HCT116 (cell line): Measurements from ENCODE around the gene SLC4A2. TPM values are rescaled to one million over a fixed set of nuclear protein-coding genes. Genes with fewer than 3 reads are reported as not detected.
A peak's percentile ranks its signal among the peaks of the same experiment; 100 is the strongest.
"Not testable (repeated sequence)": the region's sequence is repeated elsewhere in the genome, so short reads cannot be mapped to it uniquely, and the experiment has no call there.

Experiments used
- ATAC-seq: fragments of 200-7000 bp; cut with Tn5 transposase; 2 replicates; pipeline ENCODE4 v1.9.1; 2020; ENCODE audit warnings: mild to moderate bottlenecking, moderate library complexity
- BruUV-seq: library from RNA; stranded (reverse); fragments of 400-500 nt; replicated peaks from 2 replicates; lab custom pipeline; 2021; lab: Mats Ljungman, UMichigan
- CTCF ChIA-PET: fragments of 300-600 bp; sonication (Branson Sonifier 250); formaldehyde crosslinking; loops from one replicate; lab custom pipeline; 2021; ENCODE audit warnings: antibody characterized with exemption; lab: Charles Lee
- POLR2A ChIA-PET: fragments of 300-600, 350-600 bp; sonication (Branson Sonifier 250); formaldehyde crosslinking; loops from one replicate; lab custom pipeline; 2021; ENCODE audit warnings: antibody characterized with exemption; lab: Charles Lee
- RAD21 ChIA-PET, 2 experiments: fragments of 300-600 bp; sonication (Branson Sonifier 250); formaldehyde crosslinking; loops; one replicate each; lab custom pipeline; 2023; ENCODE audit warnings: low total read pairs in 2 of 2; ENCODE audit not compliant: uncharacterized antibody in 2 of 2, unreplicated experiment in 2 of 2, low non-redundant PET in 1 of 2; lab: Charles Lee
- DNase-seq: peaks from one replicate; pipeline ENCODE4 v3.0.0-alpha.2; 2010; ENCODE audit warnings: low read depth, low spot score
- H2AFZ ChIP-seq: fragments of 200-600 bp; shearing (Covaris generic), sonication (generic); 2 replicates; pipeline ENCODE4 v1.6.1; 2017; ENCODE audit warnings: low read depth, mixed run types, mixed read lengths, antibody characterized with exemption, low read length; ENCODE audit not compliant: poor library complexity, severe bottlenecking
- H3K27ac ChIP-seq: 2 replicates; pipeline ENCODE4 v1.5.1; 2012; ENCODE audit warnings: low read depth, low read length
- H3K27me3 ChIP-seq: fragments of 200-600 bp; sonication (generic); 2 replicates; pipeline ENCODE4 v1.6.1; 2016; ENCODE audit warnings: mixed run types, low read length, mixed read lengths; ENCODE audit not compliant: insufficient read depth
- H3K36me3 ChIP-seq, 2 experiments: fragments of 200-500 bp in 1 of 2; fragments of 200-600 bp in 1 of 2; sonication (Bioruptor generic) in 1 of 2; sonication (generic) in 1 of 2; 2 replicates each; pipeline versions ENCODE4 v1.5.1 to v1.6.1; 2014 to 2016; ENCODE audit warnings: low read length in 2 of 2, inconsistent platforms in 1 of 2, mixed read lengths in 1 of 2, mixed run types in 1 of 2; ENCODE audit not compliant: insufficient read depth in 2 of 2, control insufficient read depth in 1 of 2
- H3K4me1 ChIP-seq, 2 experiments: fragments of 200-600 bp in 1 of 2; sonication (generic) in 1 of 2; 2 replicates each; pipeline versions ENCODE4 v1.5.1 to v1.6.1; 2012 to 2017; ENCODE audit warnings: low read length in 2 of 2, inconsistent platforms in 1 of 2, mild to moderate bottlenecking in 1 of 2, mixed read lengths in 1 of 2, mixed run types in 1 of 2, moderate library complexity in 1 of 2; ENCODE audit not compliant: insufficient read depth in 2 of 2, control insufficient read depth in 1 of 2
- H3K4me2 ChIP-seq: fragments of 200-600 bp; sonication (generic); 2 replicates; pipeline ENCODE4 v1.6.1; 2017; ENCODE audit warnings: mixed run types, low read length, mixed read lengths
- H3K4me3 ChIP-seq, 2 experiments: fragments of 200-600 bp in 1 of 2; sonication (generic) in 1 of 2; replicated peaks in 1 of 2; 2 replicates each; pipeline ENCODE4 v1.5.1; 2011 to 2016; ENCODE audit warnings: low read length in 2 of 2, control low read depth in 1 of 2, low read depth in 1 of 2, mild to moderate bottlenecking in 1 of 2, mixed read lengths in 1 of 2, mixed run types in 1 of 2
- H3K79me2 ChIP-seq: fragments of 200-600 bp; sonication (generic); 2 replicates; pipeline ENCODE4 v1.6.1; 2017; ENCODE audit warnings: mild to moderate bottlenecking, mixed run types, low read length, moderate library complexity, mixed read lengths; ENCODE audit not compliant: insufficient read depth
- H3K9ac ChIP-seq: fragments of 200-600 bp; sonication (generic); 2 replicates; pipeline ENCODE4 v1.6.1; 2016; ENCODE audit warnings: low read length, mixed read lengths
- H3K9me2 ChIP-seq: fragments of 200-600 bp; sonication (generic), shearing (Covaris generic); 2 replicates; pipeline ENCODE4 v1.6.1; 2017; ENCODE audit warnings: mixed run types, mild to moderate bottlenecking, moderate library complexity; ENCODE audit not compliant: insufficient read depth
- H3K9me3 ChIP-seq, 2 experiments: fragments of 200-500 bp in 1 of 2; fragments of 200-600 bp in 1 of 2; sonication (Bioruptor generic) in 1 of 2; sonication (generic) in 1 of 2; 2 replicates each; pipeline ENCODE4 v1.6.1; 2014 to 2017; ENCODE audit warnings: low read length in 2 of 2, mixed read lengths in 2 of 2, inconsistent platforms in 1 of 2, low read depth in 1 of 2, mild to moderate bottlenecking in 1 of 2, mixed run types in 1 of 2, moderate library complexity in 1 of 2; ENCODE audit not compliant: control insufficient read depth in 1 of 2, insufficient read depth in 1 of 2
- H4K20me1 ChIP-seq: fragments of 200-600 bp; sonication (generic), shearing (Covaris generic); 2 replicates; pipeline ENCODE4 v1.6.1; 2017; ENCODE audit warnings: mixed run types, mild to moderate bottlenecking, moderate library complexity; ENCODE audit not compliant: insufficient read depth
- CTCF ChIP-seq, 3 experiments: fragments of 200-600 bp in 1 of 3; sonication (generic) in 1 of 3; IDR thresholded peaks in 2 of 3; conservative IDR thresholded peaks in 1 of 3; 2 replicates each; pipeline ENCODE4 v1.5.1; 2012 to 2017; ENCODE audit warnings: low read depth in 2 of 3, low read length in 2 of 3, antibody characterized with exemption in 1 of 3, borderline replicate concordance in 1 of 3, control low read depth in 1 of 3, mild to moderate bottlenecking in 1 of 3, mixed read lengths in 1 of 3, mixed run types in 1 of 3, moderate library complexity in 1 of 3; ENCODE audit not compliant: insufficient read depth in 1 of 3
- EGR1 ChIP-seq: IDR thresholded peaks from 2 replicates; pipeline ENCODE4 v1.6.1; 2012; ENCODE audit warnings: low read depth
- ELF1 ChIP-seq: IDR thresholded peaks from 2 replicates; pipeline ENCODE4 v1.6.1; 2012; ENCODE audit warnings: low read depth, borderline replicate concordance
- EZH2phosphoT487 ChIP-seq: fragments of 200-600 bp; IDR thresholded peaks from 2 replicates; pipeline ENCODE4 v1.6.1; 2018; ENCODE audit warnings: antibody characterized with exemption, borderline replicate concordance
- POLR2A ChIP-seq: IDR thresholded peaks from 2 replicates; pipeline ENCODE4 v1.7.0; 2011; ENCODE audit warnings: borderline replicate concordance; ENCODE audit not compliant: insufficient read depth, insufficient read length; ENCODE audit errors: extremely low read depth
- RAD21 ChIP-seq: IDR thresholded peaks from 2 replicates; pipeline ENCODE4 v1.6.1; 2012; ENCODE audit warnings: low read depth, mild to moderate bottlenecking
- REST ChIP-seq: IDR thresholded peaks from 2 replicates; pipeline ENCODE4 v1.6.1; 2012; ENCODE audit warnings: low read depth
- SIN3A ChIP-seq: IDR thresholded peaks from 2 replicates; pipeline ENCODE4 v1.6.1; 2012; ENCODE audit warnings: low read depth
- SRF ChIP-seq: IDR thresholded peaks from 2 replicates; pipeline ENCODE4 v1.6.1; 2012; ENCODE audit warnings: low read depth
- TCF7L2 ChIP-seq: IDR thresholded peaks from 2 replicates; pipeline ENCODE4 v1.7.0; 2011; ENCODE audit warnings: borderline replicate concordance, inconsistent platforms; ENCODE audit not compliant: insufficient read depth, insufficient read length; ENCODE audit errors: extremely low read depth
- ZFX ChIP-seq: fragments of 450-650 bp; IDR thresholded peaks from 2 replicates; pipeline ENCODE4 v1.6.1; 2017
- ZNF274 ChIP-seq: fragments of 200-500 bp; sonication (Bioruptor generic); IDR thresholded peaks from 2 replicates; pipeline ENCODE4 v1.6.1; 2014; ENCODE audit warnings: mild to moderate bottlenecking, low read depth, low read length, inconsistent platforms
- intact Hi-C: fragments of 100-400 bp; cut with micrococcal nuclease; formaldehyde crosslinking; loops from 2 replicates; pipeline ENCODE4 v1.10.0; 2022
- total RNA-seq: library from RNA; stranded (reverse); gene quantifications from one replicate; pipeline ENCODE4 v1.2.1, GENCODE V29; 2021; ENCODE audit not compliant: unreplicated experiment

The SLC4A2 gene
- total RNA-seq, 1 experiment from 2014 or later, result 240 TPM

- H3K4me1 ChIP-seq, result peaks cover 6 to 54% of the 10 kb centered on the region in 2 experiments
- H3K79me2 ChIP-seq, result peaks cover 6% of the 10 kb centered on the region
- H3K36me3 ChIP-seq, result no peaks in the 10 kb centered on the region
- no peaks in the 10 kb centered on the region for H4K20me1 ChIP-seq
- peak overlapping the region; percentile 80 for H3K4me2 ChIP-seq
- no peaks in the 10 kb centered on the region for H3K9me2 ChIP-seq
- CTCF ChIA-PET, result interaction anchor here (2.2 to 2.5 kb wide), 2 partner anchors 14 to 17 kb away, joined by 7 read pairs; no protein-coding TSS in a partner anchor
- RAD21 ChIA-PET, result no interaction called here
- H3K9me3 ChIP-seq, result no peaks in the 10 kb centered on the region
- BruUV-seq, result no TSS peak
- H3K4me3 ChIP-seq, result no peak overlapping the region
- H2AFZ ChIP-seq, result peak overlapping the region; percentile 2
- no peak for DNase-seq
- POLR2A ChIA-PET, result interaction anchor here (1.1 kb wide), 1 partner anchor 36 kb away, joined by 3 read pairs; no protein-coding TSS in a partner anchor
- intact Hi-C loops, result loop anchor here (5.0 kb wide), 1 partner anchor 86 kb away; no protein-coding TSS in a partner anchor
- no peak for ATAC-seq
- 0 out of 2 replicates have a peak overlapping the region, but pooled peaks have one; percentile 19 for H3K9ac ChIP-seq
- H3K27me3 ChIP-seq, result no peaks in the 10 kb centered on the region
- no peak overlapping the region for H3K27ac ChIP-seq
- no peak for TF ChIP-seq POLR2A
- no peak for TF ChIP-seq ZFX
- no peak for TF ChIP-seq ZNF274
- no peak for TF ChIP-seq REST
- TF ChIP-seq TCF7L2, result no peak
- TF ChIP-seq SRF, result no peak
- no peak for TF ChIP-seq CTCF (IDR thresholded peaks at IDR 0.05 in 2 of 3, conservative IDR thresholded peaks at IDR 0.05 in 1 of 3; ENCODE audit: borderline replicate concordance in 1 of 3, insufficient read depth in 1 of 3, low read depth in 2 of 3, low read length in 2 of 3)
- TF ChIP-seq ELF1, result no peak
- TF ChIP-seq EZH2phosphoT487, result no peak
- no peak for TF ChIP-seq RAD21
- no peak for TF ChIP-seq SIN3A
- TF ChIP-seq EGR1, result no peak
Observed at GRCh38 chr7:151025924-151026671, 33.3 kb upstream of the SLC4A2 start.

DNA sequence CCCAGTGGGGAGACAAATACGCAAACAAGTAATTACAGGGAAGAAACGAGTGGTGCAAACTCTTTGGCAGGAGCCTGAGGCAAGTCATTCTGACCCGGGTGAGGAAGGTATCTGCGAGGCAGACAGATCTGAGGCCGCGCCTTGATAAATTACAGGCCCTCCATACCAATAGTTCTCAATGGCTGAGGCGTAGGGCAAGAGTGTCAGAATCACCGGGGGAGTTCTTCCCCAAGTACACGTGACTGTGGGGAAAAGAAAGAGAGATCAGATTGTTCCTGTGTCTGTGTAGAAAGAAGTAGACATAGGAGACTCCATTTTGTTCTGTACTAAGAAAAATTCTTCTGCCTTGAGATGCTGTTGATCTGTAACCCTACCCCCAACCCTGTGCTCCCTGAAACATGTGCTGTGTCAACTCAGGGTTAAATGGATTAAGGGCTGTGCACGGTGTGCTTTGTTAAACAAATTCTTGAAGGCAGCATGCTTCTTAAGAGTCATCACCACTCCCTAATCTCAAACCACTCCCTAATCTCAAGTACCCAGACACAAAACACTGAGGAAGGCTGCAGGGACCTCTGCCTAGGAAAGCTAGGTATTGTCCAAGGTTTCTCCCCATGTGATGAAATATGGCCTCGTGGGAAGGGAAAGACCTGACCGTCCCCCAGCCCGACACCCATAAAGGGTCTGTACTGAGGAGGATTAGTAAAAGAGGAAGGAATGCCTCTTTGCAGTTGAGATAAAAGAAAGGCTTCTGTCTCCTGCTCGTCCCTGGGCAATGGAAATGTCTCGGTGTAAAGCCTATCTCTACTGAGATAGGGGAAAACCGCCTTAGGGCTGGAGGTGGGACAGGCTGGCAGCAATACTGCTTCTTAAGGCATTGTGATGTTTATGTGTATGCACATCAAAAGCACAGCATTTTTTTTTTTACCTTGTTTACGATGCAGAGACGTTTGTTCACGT, 32.3 kb upstream of the SLC4A2 start:
- not testable (repeated sequence) for H3K27me3 ChIP-seq, DNase-seq, H4K20me1 ChIP-seq, H3K36me3 ChIP-seq, H3K27ac ChIP-seq, H3K79me2 ChIP-seq, H3K9me2 ChIP-seq, ATAC-seq, BruUV-seq, H3K9me3 ChIP-seq
- ChIA-PET POLR2A (interaction anchor here (0.8 to 2.0 kb wide), 8 partner anchors 8 to 200 kb away, joined by 3 to 11 read pairs (median 4); partner anchors contain the start of gene ABCF2), CTCF (interaction anchor here (1.5 kb wide), 2 partner anchors 8 to 36 kb away, joined by 6 to 33 read pairs; partner anchors contain the start of gene NOS3), RAD21 (interaction anchor here in 1 of 2 experiments (1.2 kb wide), 1 partner anchor 62 kb away, joined by 4 read pairs; no protein-coding TSS in a partner anchor)
- intact Hi-C loops, result loop anchor here (5.0 kb wide), 1 partner anchor 85 kb away; no protein-coding TSS in a partner anchor
- Histone ChIP-seq H3K9ac (peak overlapping the region; percentile 77; the same call in 1 of the 2 replicates), H2AFZ (peak overlapping the region; percentile 2), H3K4me3 (peak overlapping the region in 1 of 2 experiments; percentile 72; a peak in 1 of 4 replicates), H3K4me2 (peak overlapping the region; percentile 80), H3K4me1 (peaks cover 6 to 54% of the 10 kb centered on the region in 2 experiments)
